ENCODE data around the gene LRP10. TPM values are rescaled to one million over a fixed set of nuclear protein-coding genes. Genes with fewer than 3 reads are reported as not detected.

Gene LRP10
- total RNA-seq, 2 donors from 2014 or later, result 54.2 to 144 TPM

DNA sequence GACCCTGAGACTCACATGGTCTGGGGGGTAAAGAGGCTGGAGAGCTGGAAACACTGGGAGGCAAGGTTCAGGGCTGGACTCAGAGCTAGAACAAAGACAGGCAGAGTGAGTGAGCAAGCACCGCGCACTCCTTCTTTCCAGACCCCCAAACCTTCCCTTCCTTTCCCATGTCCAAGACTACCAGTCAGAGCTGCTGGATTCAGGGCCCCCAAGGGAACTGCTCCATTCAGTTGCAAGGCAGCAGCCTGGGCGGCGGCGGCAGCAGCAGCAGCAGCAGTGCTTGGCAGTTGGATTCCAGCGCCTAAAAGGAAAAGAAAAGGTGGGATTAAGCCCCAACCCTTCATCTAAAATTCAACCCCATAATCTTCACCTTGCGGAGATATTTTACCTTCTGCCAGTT, 30.3 kb downstream of the LRP10 start:
- DNase-seq (ENCODE audit: low spot score), result no peak
- Histone ChIP-seq H3K27ac (no peak overlapping the region), H3K27me3 (no peaks in the 10 kb centered on the region), H3K36me3 (peaks cover 65% of the 10 kb centered on the region), H3K4me3 (no peak overlapping the region), H3K4me1 (peaks cover 0 to 12% of the 10 kb centered on the region in 2 donors), H3K9me3 (no peaks in the 10 kb centered on the region)
- TF ChIP-seq, protein P1, sequence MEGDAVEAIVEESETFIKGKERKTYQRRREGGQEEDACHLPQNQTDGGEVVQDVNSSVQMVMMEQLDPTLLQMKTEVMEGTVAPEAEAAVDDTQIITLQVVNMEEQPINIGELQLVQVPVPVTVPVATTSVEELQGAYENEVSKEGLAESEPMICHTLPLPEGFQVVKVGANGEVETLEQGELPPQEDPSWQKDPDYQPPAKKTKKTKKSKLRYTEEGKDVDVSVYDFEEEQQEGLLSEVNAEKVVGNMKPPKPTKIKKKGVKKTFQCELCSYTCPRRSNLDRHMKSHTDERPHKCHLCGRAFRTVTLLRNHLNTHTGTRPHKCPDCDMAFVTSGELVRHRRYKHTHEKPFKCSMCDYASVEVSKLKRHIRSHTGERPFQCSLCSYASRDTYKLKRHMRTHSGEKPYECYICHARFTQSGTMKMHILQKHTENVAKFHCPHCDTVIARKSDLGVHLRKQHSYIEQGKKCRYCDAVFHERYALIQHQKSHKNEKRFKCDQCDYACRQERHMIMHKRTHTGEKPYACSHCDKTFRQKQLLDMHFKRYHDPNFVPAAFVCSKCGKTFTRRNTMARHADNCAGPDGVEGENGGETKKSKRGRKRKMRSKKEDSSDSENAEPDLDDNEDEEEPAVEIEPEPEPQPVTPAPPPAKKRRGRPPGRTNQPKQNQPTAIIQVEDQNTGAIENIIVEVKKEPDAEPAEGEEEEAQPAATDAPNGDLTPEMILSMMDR (IDR thresholded peaks at IDR 0.05), result no peak

DNA sequence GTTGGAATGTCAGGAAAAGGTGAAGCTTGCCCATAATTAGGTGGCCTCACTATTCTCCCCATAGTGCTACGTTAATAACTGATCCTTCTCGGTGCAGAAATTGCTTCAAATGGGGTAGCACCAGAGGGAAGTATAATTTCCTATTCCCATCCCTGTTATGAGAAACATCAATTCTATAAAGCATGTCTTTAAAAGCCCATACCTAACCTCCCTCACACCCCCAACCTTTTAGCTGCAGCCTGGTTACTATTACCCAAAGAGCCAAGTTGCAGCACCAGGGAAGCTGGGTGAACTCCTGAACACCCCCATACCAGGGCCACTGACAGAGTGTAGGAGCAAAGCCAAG, 32.2 kb downstream of the LRP10 start:
- no peaks in the 10 kb centered on the region for H3K9me3 ChIP-seq
- DNase-seq (ENCODE audit: low spot score), result no peak
- peaks cover 0 to 9% of the 10 kb centered on the region in 2 donors for H3K4me1 ChIP-seq
- H3K27me3 ChIP-seq, result no peaks in the 10 kb centered on the region
- TF ChIP-seq, protein P1 (IDR thresholded peaks at IDR 0.05), result no peak
- no peak overlapping the region for H3K4me3 ChIP-seq
- peaks cover 84% of the 10 kb centered on the region for H3K36me3 ChIP-seq
- no peak overlapping the region for H3K27ac ChIP-seq

DNA sequence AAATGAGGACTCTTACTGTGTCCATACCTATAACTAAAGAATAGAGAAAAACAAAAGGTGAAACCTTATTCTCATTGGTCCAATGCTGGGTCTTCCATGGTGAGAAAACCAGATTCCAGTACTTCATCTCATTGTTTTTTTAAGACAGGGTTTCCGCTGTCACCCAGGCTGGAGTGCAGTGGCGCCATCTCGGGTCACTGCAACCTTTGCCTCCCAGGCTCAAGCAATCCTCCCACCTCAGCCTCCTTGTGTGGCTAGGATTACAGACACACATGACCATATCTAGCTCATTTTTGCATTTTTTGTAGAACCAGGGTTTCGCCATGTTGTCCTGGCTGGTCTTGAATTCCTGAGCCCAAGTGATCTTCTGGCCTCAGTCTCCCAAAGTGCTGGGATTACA, 34.1 kb downstream of the LRP10 start:
- Histone ChIP-seq H3K4me3 (no peak overlapping the region), H3K36me3 (peaks cover 99% of the 10 kb centered on the region), H3K4me1 (no peaks in the 10 kb centered on the region), H3K27ac (no peak overlapping the region), H3K27me3 (no peaks in the 10 kb centered on the region), H3K9me3 (no peaks in the 10 kb centered on the region)
- TF ChIP-seq, protein P1 (IDR thresholded peaks at IDR 0.05), result no peak
- no peak for DNase-seq (ENCODE audit: low spot score)

DNA sequence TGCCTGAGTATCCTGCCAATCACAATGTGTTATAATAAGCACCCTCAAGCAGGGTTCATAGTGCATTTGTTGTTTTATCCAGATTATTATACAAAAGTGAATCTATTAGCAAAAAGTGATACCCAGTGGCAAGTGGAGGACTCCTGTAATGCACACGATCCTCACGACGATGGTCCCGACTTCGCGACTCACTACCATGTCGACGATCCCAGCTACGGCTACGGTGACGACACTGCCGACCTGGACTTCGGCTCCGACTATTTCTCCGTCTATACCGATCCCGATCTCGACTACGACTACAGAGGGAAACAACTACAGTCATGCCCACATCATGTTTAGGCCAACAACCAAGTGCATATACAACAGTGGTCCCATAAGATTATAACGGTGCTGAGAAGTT, 34.5 kb downstream of the LRP10 start:
- Histone ChIP-seq H3K36me3 (peaks cover 99% of the 10 kb centered on the region), H3K9me3 (no peaks in the 10 kb centered on the region), H3K27ac (no peak overlapping the region), H3K27me3 (no peaks in the 10 kb centered on the region), H3K4me3 (no peak overlapping the region), H3K4me1 (no peaks in the 10 kb centered on the region)
- no peak for DNase-seq (ENCODE audit: low spot score)
- TF ChIP-seq, protein P1 (IDR thresholded peaks at IDR 0.05), result no peak

DNA sequence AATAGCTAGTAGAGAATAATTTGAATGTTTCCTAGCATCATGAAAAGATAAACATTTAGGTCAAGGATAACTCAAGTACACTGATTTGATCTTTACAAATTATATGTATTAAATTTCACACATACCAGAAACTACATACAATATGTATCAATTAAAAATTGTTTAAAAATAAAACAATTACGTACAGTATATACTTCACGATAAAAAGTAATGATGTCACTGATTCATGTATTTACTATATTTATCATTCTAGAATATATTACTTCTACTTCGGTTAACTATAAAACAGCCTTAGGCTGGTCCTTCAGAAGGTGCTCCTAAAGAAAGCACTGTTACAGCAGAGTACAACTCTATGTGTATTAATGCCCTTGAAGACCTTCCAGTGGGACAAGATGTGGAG, 35.9 kb downstream of the LRP10 start:
- Histone ChIP-seq H3K27ac (no peak overlapping the region), H3K36me3 (peaks cover 90% of the 10 kb centered on the region), H3K27me3 (no peaks in the 10 kb centered on the region), H3K9me3 (no peaks in the 10 kb centered on the region), H3K4me1 (no peaks in the 10 kb centered on the region), H3K4me3 (no peak overlapping the region)
- DNase-seq (ENCODE audit: low spot score), result no peak
- TF ChIP-seq, protein P1 (IDR thresholded peaks at IDR 0.05), result no peak

DNA sequence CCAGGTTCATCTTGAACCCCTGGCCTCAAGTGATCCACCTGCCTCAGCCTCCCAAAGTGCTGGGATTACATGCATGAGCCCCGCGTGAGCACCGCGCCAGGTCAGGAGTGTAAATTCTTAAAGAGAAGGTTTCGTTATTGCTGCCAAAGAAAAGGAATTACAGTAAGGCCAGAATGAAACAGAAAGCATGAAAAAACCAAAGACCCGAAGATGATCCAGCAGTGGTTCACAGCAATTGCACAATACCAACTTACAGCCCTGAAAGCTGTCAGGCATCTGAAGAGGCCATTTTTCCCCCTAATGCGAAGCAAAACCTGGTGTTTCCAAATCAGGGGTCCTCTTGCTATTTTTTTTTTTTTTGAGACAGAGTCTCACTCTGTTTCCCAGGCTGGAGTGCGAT, 37.1 kb downstream of the LRP10 start:
- no peak overlapping the region for H3K27ac ChIP-seq
- TF ChIP-seq, protein P1 (IDR thresholded peaks at IDR 0.05), result no peak
- peaks cover 83% of the 10 kb centered on the region for H3K36me3 ChIP-seq
- no peaks in the 10 kb centered on the region for H3K9me3 ChIP-seq
- no peak overlapping the region for H3K4me3 ChIP-seq
- no peaks in the 10 kb centered on the region for H3K4me1 ChIP-seq
- no peak for DNase-seq (ENCODE audit: low spot score)
- no peaks in the 10 kb centered on the region for H3K27me3 ChIP-seq

All from right atrium auricular region (tissue), 2 donors.